ENCODE measurements around the gene CLIC4. TPM values are rescaled to one million over a fixed set of nuclear protein-coding genes. Genes with fewer than 3 reads are reported as not detected.

Gene CLIC4
- total RNA-seq, 2 experiments from 2014 or later = 7.1 to 7.7 TPM

- H3K4me3 Mint-ChIP-seq = no peak overlapping the region
- H3K4me1 Mint-ChIP-seq (ENCODE audit: low read depth) = peaks cover 13% of the 10 kb centered on the region
- ChIA-PET POLR2A (interaction anchor here (0.8 to 1.6 kb wide), 2 partner anchors 16 to 31 kb away, joined by 3 to 4 read pairs; no protein-coding TSS in a partner anchor), CTCF (interaction anchor here (1.2 kb wide), 1 partner anchor 38 kb away, joined by 3 read pairs; no protein-coding TSS in a partner anchor)
- DNase-seq = no peak
- ATAC-seq = no peak
- no peaks in the 10 kb centered on the region for H3K9me3 Mint-ChIP-seq (ENCODE audit: insufficient read depth)
- H3K36me3 Mint-ChIP-seq (ENCODE audit: low read depth) = no peaks in the 10 kb centered on the region
- peaks cover 19% of the 10 kb centered on the region for H3K27me3 Mint-ChIP-seq (ENCODE audit: low read depth)
- no peak overlapping the region for H3K27ac Mint-ChIP-seq
Measured at GRCh38 chr1:24868016-24868875, 123.0 kb downstream of the CLIC4 start.

- peaks cover 13% of the 10 kb centered on the region for H3K4me1 Mint-ChIP-seq (ENCODE audit: low read depth)
- ChIA-PET CTCF (interaction anchor here (1.1 kb wide), 1 partner anchor 22 kb away, joined by 3 read pairs; no protein-coding TSS in a partner anchor), POLR2A (no interaction called here)
- H3K4me3 Mint-ChIP-seq = no peak overlapping the region
- H3K9me3 Mint-ChIP-seq (ENCODE audit: insufficient read depth) = no peaks in the 10 kb centered on the region
- H3K36me3 Mint-ChIP-seq (ENCODE audit: low read depth) = no peaks in the 10 kb centered on the region
- ATAC-seq (peak; percentile 23), DNase-seq (no peak)
- peaks cover 20% of the 10 kb centered on the region for H3K27me3 Mint-ChIP-seq (ENCODE audit: low read depth)
- H3K27ac Mint-ChIP-seq = no peak overlapping the region
Measured at GRCh38 chr1:24870551-24871195, 125.4 kb downstream of the CLIC4 start.

GRCh38 chr1:24871306-24871901 lies 126.2 kb downstream of the CLIC4 start:
- no peak for ATAC-seq
- POLR2A ChIA-PET = no interaction called here
- H3K4me3 Mint-ChIP-seq = no peak overlapping the region

GRCh38 chr1:24872061-24872850 lies 127.0 kb downstream of the CLIC4 start:
- Mint-ChIP-seq H3K27me3 (ENCODE audit: low read depth) (peaks cover 21% of the 10 kb centered on the region), H3K4me1 (ENCODE audit: low read depth) (peaks cover 13% of the 10 kb centered on the region), H3K4me3 (no peak overlapping the region), H3K36me3 (ENCODE audit: low read depth) (no peaks in the 10 kb centered on the region), H3K27ac (no peak overlapping the region), H3K9me3 (ENCODE audit: insufficient read depth) (no peaks in the 10 kb centered on the region)
- ChIA-PET POLR2A (no interaction called here), CTCF (interaction anchor here (1.1 kb wide), 1 partner anchor 24 kb away, joined by 3 read pairs; no protein-coding TSS in a partner anchor)
- DNase-seq (no peak), ATAC-seq (no peak)

More at GRCh38 chr1:24871306-24871901, 126.2 kb downstream of the CLIC4 start:
- Mint-ChIP-seq H3K36me3 (ENCODE audit: low read depth) (no peaks in the 10 kb centered on the region), H3K27me3 (ENCODE audit: low read depth) (peaks cover 22% of the 10 kb centered on the region), H3K9me3 (ENCODE audit: insufficient read depth) (no peaks in the 10 kb centered on the region), H3K4me1 (ENCODE audit: low read depth) (peaks cover 13% of the 10 kb centered on the region), H3K27ac (no peak overlapping the region)
- no peak for DNase-seq
- CTCF ChIA-PET = interaction anchor here (1.1 kb wide), 1 partner anchor 23 kb away, joined by 3 read pairs; no protein-coding TSS in a partner anchor

- no peaks in the 10 kb centered on the region for H3K36me3 Mint-ChIP-seq (ENCODE audit: low read depth)
- ChIA-PET CTCF (interaction anchor here (0.6 kb wide), 1 partner anchor 25 kb away, joined by 3 read pairs; no protein-coding TSS in a partner anchor), POLR2A (no interaction called here)
- no peaks in the 10 kb centered on the region for H3K9me3 Mint-ChIP-seq (ENCODE audit: insufficient read depth)
- H3K4me1 Mint-ChIP-seq (ENCODE audit: low read depth) = peaks cover 13% of the 10 kb centered on the region
- DNase-seq = no peak
- no peak overlapping the region for H3K27ac Mint-ChIP-seq
- no peak overlapping the region for H3K4me3 Mint-ChIP-seq
- no peak for ATAC-seq
- peaks cover 25% of the 10 kb centered on the region for H3K27me3 Mint-ChIP-seq (ENCODE audit: low read depth)
Measured at GRCh38 chr1:24873148-24873547, 127.9 kb downstream of the CLIC4 start.

- no peak for DNase-seq
- no peak overlapping the region for H3K4me3 Mint-ChIP-seq
- CTCF ChIA-PET = interaction anchor here (2.1 kb wide), 1 partner anchor 26 kb away, joined by 7 read pairs; no protein-coding TSS in a partner anchor
- no peak for ATAC-seq
- POLR2A ChIA-PET = no interaction called here
- H3K4me1 Mint-ChIP-seq (ENCODE audit: low read depth) = peaks cover 13% of the 10 kb centered on the region
- H3K27me3 Mint-ChIP-seq (ENCODE audit: low read depth) = peaks cover 28% of the 10 kb centered on the region
- H3K36me3 Mint-ChIP-seq (ENCODE audit: low read depth) = no peaks in the 10 kb centered on the region
- no peaks in the 10 kb centered on the region for H3K9me3 Mint-ChIP-seq (ENCODE audit: insufficient read depth)
- H3K27ac Mint-ChIP-seq = no peak overlapping the region
Measured at GRCh38 chr1:24874056-24874455, 128.8 kb downstream of the CLIC4 start.

- Mint-ChIP-seq H3K4me3 (no peak overlapping the region), H3K9me3 (ENCODE audit: insufficient read depth) (no peaks in the 10 kb centered on the region), H3K27me3 (ENCODE audit: low read depth) (peaks cover 25% of the 10 kb centered on the region), H3K27ac (no peak overlapping the region), H3K4me1 (ENCODE audit: low read depth) (peaks cover 13% of the 10 kb centered on the region), H3K36me3 (ENCODE audit: low read depth) (no peaks in the 10 kb centered on the region)
- POLR2A ChIA-PET = no interaction called here
- ATAC-seq (no peak), DNase-seq (no peak)
- CTCF ChIA-PET = interaction anchor here (1.0 to 2.1 kb wide), 2 partner anchors 24 to 27 kb away, joined by 3 to 7 read pairs; no protein-coding TSS in a partner anchor
Measured at GRCh38 chr1:24874611-24875234, 129.5 kb downstream of the CLIC4 start.

- Mint-ChIP-seq H3K27ac (no peak overlapping the region), H3K9me3 (ENCODE audit: insufficient read depth) (no peaks in the 10 kb centered on the region), H3K36me3 (ENCODE audit: low read depth) (no peaks in the 10 kb centered on the region), H3K4me3 (no peak overlapping the region), H3K4me1 (ENCODE audit: low read depth) (peaks cover 13% of the 10 kb centered on the region), H3K27me3 (ENCODE audit: low read depth) (peaks cover 30% of the 10 kb centered on the region)
- CTCF ChIA-PET = interaction anchor here (1.0 to 2.1 kb wide), 2 partner anchors 23 to 27 kb away, joined by 3 to 7 read pairs; no protein-coding TSS in a partner anchor
- POLR2A ChIA-PET = no interaction called here
- DNase-seq (no peak), ATAC-seq (no peak)
Measured at GRCh38 chr1:24875257-24875656, 130.0 kb downstream of the CLIC4 start.

- ChIA-PET POLR2A (no interaction called here), CTCF (no interaction called here)
- ATAC-seq (no peak), DNase-seq (no peak)
- Mint-ChIP-seq H3K27me3 (ENCODE audit: low read depth) (peaks cover 37% of the 10 kb centered on the region), H3K4me3 (no peak overlapping the region), H3K27ac (no peak overlapping the region), H3K4me1 (ENCODE audit: low read depth) (peaks cover 6% of the 10 kb centered on the region), H3K36me3 (ENCODE audit: low read depth) (no peaks in the 10 kb centered on the region), H3K9me3 (ENCODE audit: insufficient read depth) (no peaks in the 10 kb centered on the region)
Measured at GRCh38 chr1:24875991-24876506, 130.8 kb downstream of the CLIC4 start.

- ATAC-seq (no peak), DNase-seq (no peak)
- no peaks in the 10 kb centered on the region for H3K9me3 Mint-ChIP-seq (ENCODE audit: insufficient read depth)
- ChIA-PET CTCF (interaction anchor here (1.1 to 2.2 kb wide), 2 partner anchors 19 to 47 kb away, joined by 3 to 11 read pairs; no protein-coding TSS in a partner anchor), POLR2A (interaction anchor here (0.6 kb wide), 1 partner anchor 10 kb away, joined by 3 read pairs; no protein-coding TSS in a partner anchor)
- H3K36me3 Mint-ChIP-seq (ENCODE audit: low read depth) = peaks cover under 1% of the 10 kb centered on the region
- H3K27ac Mint-ChIP-seq = peak overlapping the region; percentile 13
- peaks cover 41% of the 10 kb centered on the region for H3K27me3 Mint-ChIP-seq (ENCODE audit: low read depth)
- no peaks in the 10 kb centered on the region for H3K4me1 Mint-ChIP-seq (ENCODE audit: low read depth)
- H3K4me3 Mint-ChIP-seq = no peak overlapping the region
Measured at GRCh38 chr1:24878045-24878444, 132.8 kb downstream of the CLIC4 start.

Measured in activated CD8-positive, alpha-beta T cell treated with anti-CD3 and anti-CD28 coated beads, Interleukin-2, amount 10 ng/mL, durations not matched to agents 7 days and 5 days (primary cell).